Activated naive CD4-positive, alpha-beta T cell treated with anti-CD3 and anti-CD28 coated beads, Interleukin-2, amount 50 U/mL, for 24 hours (primary cell): ENCODE results near the gene MAGEA11.
"Not testable (repeated sequence)": the region's sequence is repeated elsewhere in the genome, so short reads cannot be mapped to it uniquely, and the experiment has no call there.

Source experiments
- H3K27ac Mint-ChIP-seq: one replicate; pipeline ENCODE4 v1.8.0; 2021; ENCODE audit warnings: mild to moderate bottlenecking, mixed read lengths
- H3K27me3 Mint-ChIP-seq: one replicate; pipeline ENCODE4 v1.8.0; 2021; ENCODE audit warnings: mixed read lengths
- H3K36me3 Mint-ChIP-seq: one replicate; pipeline ENCODE4 v1.8.0; 2021; ENCODE audit warnings: mixed read lengths
- H3K4me1 Mint-ChIP-seq: one replicate; pipeline ENCODE4 v1.8.0; 2021; ENCODE audit warnings: mixed read lengths
- H3K4me3 Mint-ChIP-seq: one replicate; pipeline ENCODE4 v1.8.0; 2021; ENCODE audit warnings: mild to moderate bottlenecking, mixed read lengths
- H3K9me3 Mint-ChIP-seq: one replicate; pipeline ENCODE4 v1.8.0; 2021; ENCODE audit warnings: mixed read lengths

MAGEA11 gene

DNA sequence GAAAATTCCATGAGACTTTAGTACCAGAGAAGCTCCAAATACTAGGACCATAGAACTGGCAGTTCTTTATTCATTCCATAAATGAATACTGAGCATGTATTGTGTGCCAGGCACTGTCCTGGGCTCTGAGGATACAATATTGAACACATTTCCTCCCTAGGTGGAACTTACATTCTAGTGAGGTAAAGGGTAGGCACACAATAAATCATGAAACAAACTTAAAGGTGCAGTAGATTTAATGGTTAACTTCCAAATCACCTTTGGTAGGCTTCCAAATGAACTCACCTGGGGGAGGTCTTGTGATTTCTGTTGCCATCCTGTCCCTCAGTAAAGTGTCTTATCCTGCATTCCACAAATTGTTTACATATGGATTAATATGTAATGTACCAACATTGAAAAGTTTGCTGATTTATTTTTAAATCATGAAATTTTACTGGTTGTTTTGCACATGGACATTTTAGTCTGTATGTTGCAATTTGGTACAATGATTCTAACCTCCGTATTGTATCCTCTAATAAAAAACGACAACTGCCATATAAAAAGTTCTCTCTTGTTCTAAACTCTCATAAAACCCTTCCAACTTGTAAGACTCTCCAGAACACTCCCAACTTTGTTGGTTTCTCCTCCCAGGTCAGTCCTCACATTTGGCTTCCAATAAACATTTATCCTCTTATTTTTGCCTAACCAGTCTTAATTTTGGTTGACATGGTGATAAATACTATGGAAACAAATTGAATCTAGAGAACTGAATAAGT lies 4.5 kb upstream of the MAGEA11 start:
- Mint-ChIP-seq H3K4me3 (no peak overlapping the region), H3K4me1 (no peaks in the 10 kb centered on the region), H3K36me3 (no peaks in the 10 kb centered on the region)

DNA sequence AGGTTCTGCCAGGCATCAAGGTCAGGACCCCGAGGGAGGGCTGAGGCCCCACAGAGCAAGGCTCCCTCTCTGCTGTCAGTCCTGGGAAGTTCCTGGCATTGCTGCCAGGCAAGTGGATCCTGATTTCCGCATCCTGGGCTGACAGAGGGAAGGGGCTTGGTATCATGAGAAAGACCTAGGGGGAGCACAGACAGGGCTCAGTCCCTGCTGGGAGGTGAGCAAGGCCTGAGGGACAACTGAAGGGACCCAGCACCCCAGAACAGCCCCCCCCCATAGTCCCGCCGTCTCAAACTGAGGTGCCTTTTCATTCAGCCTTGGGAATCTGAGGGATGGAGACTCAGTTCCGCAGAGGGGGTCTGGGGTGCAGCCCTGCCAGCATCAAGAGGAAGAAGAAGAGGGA lies 971 bp downstream of the MAGEA11 start:
- no peak overlapping the region for H3K4me3 Mint-ChIP-seq
- no peak overlapping the region for H3K27ac Mint-ChIP-seq
- H3K27me3 Mint-ChIP-seq = no peaks in the 10 kb centered on the region
- H3K9me3 Mint-ChIP-seq = no peaks in the 10 kb centered on the region
- H3K36me3 Mint-ChIP-seq = no peaks in the 10 kb centered on the region
- no peaks in the 10 kb centered on the region for H3K4me1 Mint-ChIP-seq

More for the DNA sequence above, 4.5 kb upstream of the MAGEA11 start:
- Mint-ChIP-seq H3K27me3 (peaks cover 2% of the 10 kb centered on the region), H3K27ac (no peak overlapping the region), H3K9me3 (no peaks in the 10 kb centered on the region)

DNA sequence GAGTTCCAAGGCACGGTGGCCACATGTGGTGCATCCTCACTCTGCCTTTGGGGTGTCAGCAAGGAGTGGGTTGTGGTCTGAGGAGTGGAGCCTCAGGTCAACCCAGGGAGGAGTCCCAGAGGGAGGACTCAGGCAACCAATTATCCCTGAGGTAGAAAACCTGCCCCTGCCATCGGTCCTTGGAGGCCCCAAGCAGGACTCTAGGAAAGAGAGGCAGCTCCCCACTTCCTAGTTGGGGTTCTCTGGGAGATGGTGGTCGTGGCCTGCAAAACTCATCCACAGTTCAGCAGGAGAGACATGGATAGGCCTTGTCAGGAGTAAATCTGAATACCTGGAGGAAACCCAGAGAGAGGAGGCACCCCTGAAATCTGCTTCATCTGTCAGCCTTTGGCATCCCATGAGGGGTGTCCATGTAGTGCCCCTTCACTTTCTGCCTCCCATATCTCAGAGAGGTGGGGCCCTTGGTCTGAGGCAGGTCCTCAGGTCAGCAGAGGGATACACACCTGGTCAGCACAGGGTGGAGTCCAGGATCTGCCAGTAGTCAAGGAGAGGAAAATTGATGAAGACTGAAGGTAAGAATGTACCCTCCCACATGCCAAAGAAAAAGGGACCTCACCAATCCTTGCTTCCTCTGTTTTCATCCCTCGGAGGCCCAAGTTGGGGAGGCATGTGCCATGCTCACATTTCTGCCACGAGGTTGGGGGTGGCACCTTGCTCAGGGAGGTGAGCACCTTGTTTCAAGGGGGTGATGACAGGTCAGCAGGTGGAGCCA lies 1.6 kb downstream of the MAGEA11 start:
- no peaks in the 10 kb centered on the region for H3K36me3 Mint-ChIP-seq
- H3K27ac Mint-ChIP-seq = no peak overlapping the region
- H3K4me1 Mint-ChIP-seq = no peaks in the 10 kb centered on the region
- H3K4me3 Mint-ChIP-seq = no peak overlapping the region
- no peaks in the 10 kb centered on the region for H3K9me3 Mint-ChIP-seq
- H3K27me3 Mint-ChIP-seq = no peaks in the 10 kb centered on the region

DNA sequence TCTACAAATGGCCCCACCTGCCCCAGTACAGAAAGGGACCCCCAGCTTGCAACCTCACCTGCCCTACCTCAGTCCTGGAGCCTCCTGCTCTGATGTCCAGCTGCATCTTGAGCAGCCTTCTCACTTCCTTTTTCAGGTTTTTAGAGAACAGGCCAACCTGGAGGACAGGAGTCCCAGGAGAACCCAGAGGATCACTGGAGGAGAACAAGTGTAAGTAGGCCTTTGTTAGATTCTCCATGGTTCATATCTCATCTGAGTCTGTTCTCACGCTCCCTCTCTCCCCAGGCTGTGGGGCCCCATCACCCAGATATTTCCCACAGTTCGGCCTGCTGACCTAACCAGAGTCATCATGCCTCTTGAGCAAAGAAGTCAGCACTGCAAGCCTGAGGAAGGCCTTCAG lies 3.6 kb downstream of the MAGEA11 start:
- Mint-ChIP-seq H3K27me3 (no peaks in the 10 kb centered on the region), H3K4me1 (no peaks in the 10 kb centered on the region), H3K4me3 (no peak overlapping the region), H3K9me3 (no peaks in the 10 kb centered on the region), H3K27ac (no peak overlapping the region), H3K36me3 (no peaks in the 10 kb centered on the region)

DNA sequence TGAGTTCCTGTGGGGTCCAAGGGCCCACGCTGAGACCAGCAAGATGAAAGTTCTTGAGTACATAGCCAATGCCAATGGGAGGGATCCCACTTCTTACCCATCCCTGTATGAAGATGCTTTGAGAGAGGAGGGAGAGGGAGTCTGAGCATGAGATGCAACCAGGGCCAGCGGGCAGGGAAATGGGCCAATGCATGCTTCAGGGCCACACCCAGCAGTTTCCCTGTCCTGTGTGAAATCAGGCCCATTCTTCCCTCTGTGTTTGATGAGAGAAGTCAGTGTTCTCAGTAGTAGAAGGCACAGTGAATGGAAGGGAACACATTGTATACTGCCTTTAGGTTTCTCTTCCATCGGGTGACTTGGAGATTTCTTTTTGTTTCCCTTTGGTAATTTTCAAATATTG lies 4.8 kb downstream of the MAGEA11 start:
- Mint-ChIP-seq H3K9me3 (no peaks in the 10 kb centered on the region), H3K27ac (no peak overlapping the region), H3K27me3 (no peaks in the 10 kb centered on the region), H3K4me1 (no peaks in the 10 kb centered on the region), H3K4me3 (no peak overlapping the region), H3K36me3 (no peaks in the 10 kb centered on the region)

DNA sequence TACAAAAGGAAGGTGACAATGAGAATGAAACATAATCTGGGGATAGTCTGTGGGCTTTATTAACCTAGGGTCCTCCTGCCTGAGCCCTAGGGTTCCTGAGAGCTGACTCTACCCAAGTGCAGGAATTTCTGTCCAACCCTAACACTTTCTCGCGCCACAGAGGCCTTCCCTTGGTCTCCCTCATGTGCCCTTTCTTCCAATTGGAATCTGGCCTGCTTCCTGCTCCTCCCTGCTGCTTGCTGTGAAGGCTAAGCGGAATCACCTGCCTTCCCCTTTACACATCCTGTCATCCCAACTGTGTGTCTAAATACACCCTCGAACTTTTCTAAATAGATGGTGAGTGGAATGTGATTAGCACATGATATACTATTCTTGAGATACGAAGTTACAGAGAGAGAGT lies 5.9 kb downstream of the MAGEA11 start:
- Mint-ChIP-seq H3K4me1 (no peaks in the 10 kb centered on the region), H3K36me3 (no peaks in the 10 kb centered on the region), H3K9me3 (no peaks in the 10 kb centered on the region), H3K4me3 (no peak overlapping the region), H3K27me3 (no peaks in the 10 kb centered on the region), H3K27ac (no peak overlapping the region)

DNA sequence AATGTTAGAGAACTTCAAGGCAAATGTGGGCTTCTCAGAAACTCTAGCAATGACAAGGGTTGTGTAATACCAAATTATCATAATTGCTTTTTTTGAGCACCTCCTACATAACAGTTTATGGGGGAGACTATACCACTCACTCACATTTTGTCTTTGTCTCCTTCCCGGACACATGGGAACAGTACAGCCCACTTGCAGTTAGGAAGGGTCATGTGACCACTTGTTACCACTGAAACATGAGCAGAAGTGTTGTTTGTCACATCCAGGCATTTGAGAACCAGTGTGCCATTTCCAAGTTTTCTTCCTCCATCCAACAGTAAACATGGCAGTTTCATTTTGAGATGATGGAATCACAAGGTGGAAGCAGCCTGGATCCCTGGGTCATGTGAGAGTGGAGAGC lies 6.9 kb downstream of the MAGEA11 start:
- H3K4me1 Mint-ChIP-seq = no peaks in the 10 kb centered on the region
- H3K36me3 Mint-ChIP-seq = no peaks in the 10 kb centered on the region
- H3K27me3 Mint-ChIP-seq = no peaks in the 10 kb centered on the region
- H3K27ac Mint-ChIP-seq = no peak overlapping the region
- no peaks in the 10 kb centered on the region for H3K9me3 Mint-ChIP-seq
- H3K4me3 Mint-ChIP-seq = no peak overlapping the region

DNA sequence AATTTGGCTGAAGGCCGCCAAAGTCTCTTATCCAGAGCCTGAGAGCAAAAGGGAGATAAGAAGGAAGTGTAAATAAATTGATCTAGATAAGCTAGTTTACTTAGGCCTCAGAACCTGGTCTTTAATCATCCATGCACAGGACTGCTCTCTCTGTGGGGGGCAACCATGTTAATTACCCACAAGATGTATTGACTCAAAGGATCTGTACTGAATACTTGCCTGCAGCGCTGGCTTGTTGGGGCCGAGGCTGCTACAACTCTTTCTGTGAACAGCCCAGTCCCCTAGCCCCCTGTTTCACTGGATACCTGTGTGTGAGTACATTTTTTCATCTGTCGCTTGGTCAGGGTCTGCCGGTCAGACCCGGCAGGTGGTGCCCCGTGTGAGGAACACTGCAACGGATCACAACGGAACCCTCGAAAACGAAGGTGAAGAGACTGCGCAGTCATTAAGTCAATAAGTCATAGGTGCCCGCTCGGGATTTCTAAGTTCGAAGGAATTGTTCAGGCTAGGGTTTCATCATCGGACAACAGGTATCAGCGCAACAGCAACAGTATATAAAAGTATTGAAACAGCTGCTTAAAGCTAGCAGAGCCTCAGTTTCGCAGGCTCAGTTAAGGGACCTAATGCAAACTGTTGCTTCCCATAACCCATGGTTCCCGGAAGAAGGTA lies 8.3 kb downstream of the MAGEA11 start:
- no peaks in the 10 kb centered on the region for H3K4me1 Mint-ChIP-seq
- no peak overlapping the region for H3K4me3 Mint-ChIP-seq
- no peaks in the 10 kb centered on the region for H3K36me3 Mint-ChIP-seq
- no peak overlapping the region for H3K27ac Mint-ChIP-seq
- no peaks in the 10 kb centered on the region for H3K9me3 Mint-ChIP-seq
- no peaks in the 10 kb centered on the region for H3K27me3 Mint-ChIP-seq

DNA sequence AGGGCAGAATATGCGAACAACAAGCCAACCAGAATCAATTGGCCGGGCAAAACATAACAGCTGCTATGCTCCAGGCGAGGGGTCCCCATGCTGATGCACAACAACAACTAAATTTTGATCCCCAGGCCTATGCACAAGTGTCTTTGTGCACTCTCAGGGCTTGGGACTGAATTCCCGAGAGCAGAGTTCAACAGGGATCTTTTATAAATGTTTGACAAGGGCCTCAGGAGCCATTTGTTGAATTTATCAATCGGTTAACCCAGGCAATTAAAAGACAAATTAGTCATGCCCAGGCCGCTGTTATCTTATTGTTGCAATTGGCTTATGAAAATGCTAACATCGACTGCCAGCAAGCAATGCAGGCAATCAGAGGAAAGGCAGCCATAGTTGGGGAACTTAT lies 9.4 kb downstream of the MAGEA11 start:
- not testable (repeated sequence) for H3K4me1 Mint-ChIP-seq, H3K27me3 Mint-ChIP-seq, H3K27ac Mint-ChIP-seq, H3K36me3 Mint-ChIP-seq, H3K4me3 Mint-ChIP-seq, H3K9me3 Mint-ChIP-seq

DNA sequence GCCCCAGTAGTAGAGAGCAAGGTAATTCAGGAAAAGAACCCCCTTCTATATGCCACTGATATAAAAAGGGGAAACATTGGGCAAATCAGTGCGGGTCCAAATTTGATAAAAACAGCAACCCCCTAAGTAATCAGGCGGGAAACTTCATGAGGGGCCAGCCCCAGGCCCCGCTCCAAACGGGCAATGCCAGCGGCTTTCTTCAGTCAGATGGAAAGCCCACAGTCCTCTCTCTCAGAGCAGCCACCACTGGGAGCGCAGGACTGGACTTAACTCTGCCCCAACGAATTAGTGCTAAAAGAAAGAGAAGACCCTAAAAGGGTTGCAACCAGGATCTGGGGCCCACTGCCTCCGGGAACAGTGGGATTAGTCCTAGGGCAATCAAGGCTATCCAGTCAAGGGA lies 9.9 kb downstream of the MAGEA11 start:
- H3K4me3 Mint-ChIP-seq = no peak overlapping the region
- no peaks in the 10 kb centered on the region for H3K27me3 Mint-ChIP-seq
- H3K9me3 Mint-ChIP-seq = no peaks in the 10 kb centered on the region
- H3K36me3 Mint-ChIP-seq = no peaks in the 10 kb centered on the region
- no peak overlapping the region for H3K27ac Mint-ChIP-seq
- H3K4me1 Mint-ChIP-seq = no peaks in the 10 kb centered on the region

DNA sequence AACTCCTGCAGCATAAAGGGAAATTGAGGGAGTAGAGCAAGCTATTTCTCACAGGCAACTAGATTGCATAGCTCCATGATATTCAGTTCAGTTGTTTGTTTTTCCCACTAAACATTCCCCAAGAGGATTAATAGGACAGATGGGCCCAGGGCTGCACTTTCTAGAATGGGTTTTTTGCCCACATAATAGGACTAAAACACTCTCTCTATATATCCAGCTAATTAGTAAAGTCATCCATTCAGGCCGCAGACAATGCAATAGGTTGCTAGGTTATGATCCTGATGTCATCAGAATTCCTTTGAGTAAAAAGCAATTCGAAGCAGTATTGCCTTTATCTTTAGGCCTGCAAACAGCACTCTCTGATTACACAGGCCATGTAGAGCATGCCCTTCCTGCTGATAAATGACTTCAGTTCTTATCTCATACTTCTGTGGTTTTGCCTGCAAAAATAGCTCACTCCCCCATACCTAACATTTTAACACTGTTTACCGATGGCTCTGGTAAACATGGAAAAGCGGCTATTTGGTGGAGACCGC lies 11.8 kb downstream of the MAGEA11 start:
- not testable (repeated sequence) for H3K27ac Mint-ChIP-seq, H3K4me3 Mint-ChIP-seq, H3K36me3 Mint-ChIP-seq, H3K9me3 Mint-ChIP-seq, H3K27me3 Mint-ChIP-seq, H3K4me1 Mint-ChIP-seq

DNA sequence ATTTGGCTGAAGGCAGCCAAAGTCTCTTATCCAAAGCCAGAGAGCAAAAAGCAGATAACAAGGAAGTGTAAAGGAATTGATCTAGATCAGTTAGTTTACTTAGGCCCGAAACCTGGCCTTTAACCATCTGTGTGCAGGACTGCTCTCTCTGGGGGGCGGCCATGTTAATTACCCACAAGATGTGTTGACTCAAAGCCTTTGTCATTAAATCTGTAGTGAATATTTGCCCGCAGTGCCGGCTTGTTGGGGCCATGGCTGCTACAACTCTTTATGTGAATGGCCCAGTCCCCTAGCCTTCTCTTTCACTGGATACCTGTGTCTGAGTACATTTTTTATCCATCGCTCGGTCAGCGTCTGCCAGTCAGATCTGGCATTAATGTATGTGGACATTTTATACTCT lies 15.4 kb downstream of the MAGEA11 start:
- not testable (repeated sequence) for H3K4me1 Mint-ChIP-seq, H3K36me3 Mint-ChIP-seq, H3K9me3 Mint-ChIP-seq, H3K4me3 Mint-ChIP-seq, H3K27ac Mint-ChIP-seq, H3K27me3 Mint-ChIP-seq

DNA sequence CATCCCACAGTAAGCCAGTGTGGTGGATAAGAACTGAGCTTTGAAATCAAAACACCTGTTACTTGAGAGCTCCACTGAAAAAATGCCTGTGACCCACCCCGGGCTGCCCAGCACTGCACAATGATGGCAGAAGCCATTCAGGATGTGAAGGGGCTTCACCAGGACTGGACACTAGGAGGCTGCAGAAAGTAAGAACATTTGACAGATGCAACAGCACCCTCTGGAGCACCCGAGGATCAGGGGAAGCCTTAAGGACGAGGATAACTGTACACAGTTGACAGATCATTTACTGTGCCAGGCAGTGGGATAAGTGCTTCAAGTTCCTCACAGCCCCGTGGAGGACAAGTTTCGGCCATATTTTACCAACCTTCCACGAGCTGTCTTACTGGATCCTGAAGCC lies 30.4 kb downstream of the MAGEA11 start:
- H3K36me3 Mint-ChIP-seq, H3K27ac Mint-ChIP-seq, H3K27me3 Mint-ChIP-seq: not testable (repeated sequence)

DNA sequence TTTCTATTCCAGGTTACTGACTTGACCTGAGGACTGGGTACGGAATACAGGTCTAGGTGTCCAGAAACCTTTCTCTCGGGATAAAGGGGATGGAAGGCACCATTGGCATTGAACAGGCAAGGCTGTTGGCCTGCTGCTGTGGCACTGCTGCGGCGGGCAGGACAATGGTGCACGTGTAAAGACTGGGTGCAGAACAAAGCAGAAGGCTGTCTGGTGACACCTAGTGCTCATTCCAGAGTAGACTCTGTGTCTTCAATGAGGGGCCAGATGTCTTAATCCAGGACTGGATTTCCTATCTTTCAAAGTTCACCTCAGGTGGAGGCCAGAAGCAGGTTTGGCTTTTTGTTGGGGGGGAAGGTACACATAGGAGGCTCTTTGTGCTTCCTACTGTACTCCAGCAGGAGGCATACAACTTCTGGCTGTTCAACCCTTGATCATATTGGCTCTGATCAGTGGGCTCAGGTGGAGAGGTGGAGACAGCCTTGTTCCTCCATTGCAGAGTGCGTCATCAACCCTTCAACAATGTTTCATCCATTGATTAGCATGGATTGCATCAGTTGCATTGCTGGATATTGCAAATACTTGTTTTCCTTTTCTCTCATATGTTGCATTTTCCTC lies 34.6 kb downstream of the MAGEA11 start:
- not testable (repeated sequence) for H3K36me3 Mint-ChIP-seq, H3K27ac Mint-ChIP-seq, H3K4me1 Mint-ChIP-seq, H3K4me3 Mint-ChIP-seq, H3K9me3 Mint-ChIP-seq, H3K27me3 Mint-ChIP-seq

More for the DNA sequence above, 30.4 kb downstream of the MAGEA11 start:
- H3K9me3 Mint-ChIP-seq, H3K4me3 Mint-ChIP-seq, H3K4me1 Mint-ChIP-seq: not testable (repeated sequence)

DNA sequence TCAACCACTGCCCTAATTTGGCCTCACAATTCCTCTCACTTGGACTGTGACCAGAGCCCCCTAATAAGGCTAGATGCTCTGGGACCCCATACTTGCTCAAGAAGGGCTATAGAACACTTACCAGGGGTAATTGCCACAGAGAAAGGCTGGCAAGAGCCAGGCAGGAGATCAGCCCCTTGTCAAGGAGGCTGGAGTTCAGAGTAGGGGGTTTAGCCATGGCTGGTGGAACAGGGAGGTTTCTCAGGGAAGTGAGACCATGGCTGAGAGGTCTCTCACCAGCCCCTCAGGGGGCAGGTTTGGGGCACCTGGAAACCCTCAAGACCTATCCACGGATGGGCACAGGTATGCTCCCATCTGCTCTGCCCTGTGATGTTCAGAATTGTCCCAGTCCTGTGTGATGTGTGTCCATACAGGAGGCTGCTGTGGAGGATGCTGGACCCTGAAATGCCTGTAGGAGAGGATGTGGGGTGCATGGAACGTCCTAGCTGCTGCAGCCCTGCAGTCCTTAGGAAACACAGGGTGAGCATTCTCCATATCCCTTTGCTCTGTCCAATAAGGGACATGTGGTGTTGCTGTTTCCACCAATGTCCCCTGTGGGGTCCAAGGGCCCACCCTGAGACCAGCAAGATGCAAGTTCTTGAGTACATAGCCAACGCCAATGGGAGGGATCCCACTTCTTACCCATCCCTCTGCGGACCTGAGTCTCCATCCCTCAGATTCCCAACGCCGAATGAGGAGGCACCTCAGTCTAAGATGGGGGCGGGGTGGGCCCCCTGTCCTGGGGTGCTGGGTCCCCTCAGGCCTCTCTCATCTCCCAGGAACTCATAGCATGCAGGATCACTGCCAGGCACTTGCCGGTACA lies 45.6 kb downstream of the MAGEA11 start:
- H3K27me3 Mint-ChIP-seq = no peaks in the 10 kb centered on the region
- no peak overlapping the region for H3K4me3 Mint-ChIP-seq
- no peaks in the 10 kb centered on the region for H3K9me3 Mint-ChIP-seq
- H3K4me1 Mint-ChIP-seq = no peaks in the 10 kb centered on the region
- H3K36me3 Mint-ChIP-seq = no peaks in the 10 kb centered on the region
- H3K27ac Mint-ChIP-seq = no peak overlapping the region
